ENCODE measurements around the gene EVI5L.
A peak's percentile ranks its signal among the peaks of the same experiment; 100 is the strongest.

Gene EVI5L

GRCh38 chr19:7850945-7851622 lies 21.1 kb downstream of the EVI5L start:
- H3K4me1 ChIP-seq (ENCODE audit: control insufficient read depth, low read length), result peaks cover 3% of the 10 kb centered on the region; the same call in 1 of the 2 replicates
- H3K27me3 ChIP-seq (ENCODE audit: control insufficient read depth, low read length), result no peaks in the 10 kb centered on the region
- H3F3A ChIP-seq (ENCODE audit: control insufficient read depth, insufficient read depth), result no peaks in the 10 kb centered on the region
- H3K36me3 ChIP-seq (ENCODE audit: control insufficient read depth, low read length), result no peaks in the 10 kb centered on the region
- no peak overlapping the region for H3K4me3 ChIP-seq (ENCODE audit: low read length)
- no peaks in the 10 kb centered on the region for H3K9me2 ChIP-seq (replicated peaks; ENCODE audit: control insufficient read depth, low read length)
- TF ChIP-seq EZH2phosphoT487 (IDR thresholded peaks at IDR 0.05; ENCODE audit: borderline replicate concordance, low read length) (no peak), CTCF (IDR thresholded peaks at IDR 0.05; ENCODE audit: low read depth, low read length, poor library complexity, severe bottlenecking) (no peak)
- no peak overlapping the region for H3K27ac ChIP-seq (ENCODE audit: low read depth, low read length)
- H3K79me2 ChIP-seq (ENCODE audit: control insufficient read depth, low read length), result no peaks in the 10 kb centered on the region
- no peaks in the 10 kb centered on the region for H4K20me1 ChIP-seq (ENCODE audit: control insufficient read depth, insufficient read depth, low read depth, low read length)
- H3K9me3 ChIP-seq (ENCODE audit: control insufficient read depth, insufficient read depth, low read length), result no peaks in the 10 kb centered on the region
- H3K4me2 ChIP-seq (ENCODE audit: low read length), result no peak overlapping the region

GRCh38 chr19:7851623-7852500 lies 21.8 kb downstream of the EVI5L start:
- no peaks in the 10 kb centered on the region for H3K36me3 ChIP-seq (ENCODE audit: control insufficient read depth, low read length)
- no peak overlapping the region for H3K4me2 ChIP-seq (ENCODE audit: low read length)
- no peaks in the 10 kb centered on the region for H3K9me2 ChIP-seq (replicated peaks; ENCODE audit: control insufficient read depth, low read length)
- no peaks in the 10 kb centered on the region for H3K79me2 ChIP-seq (ENCODE audit: control insufficient read depth, low read length)
- no peaks in the 10 kb centered on the region for H3F3A ChIP-seq (ENCODE audit: control insufficient read depth, insufficient read depth)
- no peaks in the 10 kb centered on the region for H4K20me1 ChIP-seq (ENCODE audit: control insufficient read depth, insufficient read depth, low read depth, low read length)
- no peak overlapping the region for H3K27ac ChIP-seq (ENCODE audit: low read depth, low read length)
- H3K9me3 ChIP-seq (ENCODE audit: control insufficient read depth, insufficient read depth, low read length), result no peaks in the 10 kb centered on the region
- no peak for TF ChIP-seq EZH2phosphoT487 (IDR thresholded peaks at IDR 0.05; ENCODE audit: borderline replicate concordance, low read length)
- TF ChIP-seq CTCF (IDR thresholded peaks at IDR 0.05; ENCODE audit: low read depth, low read length, poor library complexity, severe bottlenecking), result no peak
- peaks cover 3% of the 10 kb centered on the region; the same call in 1 of the 2 replicates for H3K4me1 ChIP-seq (ENCODE audit: control insufficient read depth, low read length)
- H3K27me3 ChIP-seq (ENCODE audit: control insufficient read depth, low read length), result no peaks in the 10 kb centered on the region
- no peak overlapping the region for H3K4me3 ChIP-seq (ENCODE audit: low read length)

- no peak overlapping the region for H3K4me2 ChIP-seq (ENCODE audit: low read length)
- no peak overlapping the region for H3K27ac ChIP-seq (ENCODE audit: low read depth, low read length)
- no peak overlapping the region for H3K4me3 ChIP-seq (ENCODE audit: low read length)
Measured at GRCh38 chr19:7852851-7853769, 23.1 kb downstream of the EVI5L start.

More at GRCh38 chr19:7852851-7853769, 23.1 kb downstream of the EVI5L start:
- Histone ChIP-seq H4K20me1 (ENCODE audit: control insufficient read depth, insufficient read depth, low read depth, low read length) (no peaks in the 10 kb centered on the region), H3F3A (ENCODE audit: control insufficient read depth, insufficient read depth) (no peaks in the 10 kb centered on the region), H3K27me3 (ENCODE audit: control insufficient read depth, low read length) (peaks cover 8% of the 10 kb centered on the region), H3K9me3 (ENCODE audit: control insufficient read depth, insufficient read depth, low read length) (no peaks in the 10 kb centered on the region), H3K36me3 (ENCODE audit: control insufficient read depth, low read length) (no peaks in the 10 kb centered on the region), H3K9me2 (replicated peaks; ENCODE audit: control insufficient read depth, low read length) (no peaks in the 10 kb centered on the region), H3K4me1 (ENCODE audit: control insufficient read depth, low read length) (peaks cover 6% of the 10 kb centered on the region), H3K79me2 (ENCODE audit: control insufficient read depth, low read length) (no peaks in the 10 kb centered on the region)
- TF ChIP-seq EZH2phosphoT487 (IDR thresholded peaks at IDR 0.05; ENCODE audit: borderline replicate concordance, low read length) (no peak), CTCF (IDR thresholded peaks at IDR 0.05; ENCODE audit: low read depth, low read length, poor library complexity, severe bottlenecking) (peak; percentile 89)
